Vagina (tissue), 2 donors: ENCODE measurements around the gene MGME1. TPM values are rescaled to one million over a fixed set of nuclear protein-coding genes. Genes with fewer than 3 reads are reported as not detected.

Experiments
- DNase-seq, 2 donors: peaks; one replicate each; pipeline ENCODE4 v3.0.0-alpha.2; 2017; ENCODE audit errors: extremely low spot score in 2 of 2
- H3K27ac ChIP-seq: fragments of 200-600 bp; sonication (generic); one replicate; pipeline ENCODE4 v1.5.1; 2019
- H3K27me3 ChIP-seq: fragments of 200-600 bp; sonication (generic); one replicate; pipeline ENCODE4 v1.5.1; 2019
- H3K36me3 ChIP-seq, 2 donors: fragments of 200-600 bp; sonication (generic); one replicate each; pipeline ENCODE4 v1.5.1; 2017 to 2019
- H3K4me1 ChIP-seq: fragments of 200-600 bp; sonication (generic); one replicate; pipeline ENCODE4 v1.5.1; 2019
- H3K4me3 ChIP-seq, 2 donors: fragments of 200-600 bp; sonication (generic); 1 replicate in 1 of 2; 2 replicates in 1 of 2; pipeline ENCODE4 v1.5.1; 2016 to 2019
- H3K9me3 ChIP-seq: fragments of 200-600 bp; sonication (generic); one replicate; pipeline ENCODE4 v1.5.1; 2019
- CTCF ChIP-seq, 3 experiments: fragments of 450-650 bp in 2 of 3; fragments of 200-600 bp in 1 of 3; sonication (generic) in 1 of 3; IDR thresholded peaks; one replicate each; pipeline ENCODE4 v1.5.1; 2017 to 2019; ENCODE audit warnings: antibody characterized with exemption in 3 of 3, mild to moderate bottlenecking in 2 of 3, moderate library complexity in 2 of 3
- POLR2A ChIP-seq, 2 donors: fragments of 450-650 bp; IDR thresholded peaks; one replicate each; pipeline ENCODE4 v1.6.1; 2017; ENCODE audit warnings: antibody characterized with exemption in 2 of 2, mild to moderate bottlenecking in 2 of 2, moderate library complexity in 2 of 2
- POLR2AphosphoS5 ChIP-seq, 2 donors: sonication (generic); formaldehyde crosslinking; IDR thresholded peaks; one replicate each; pipeline ENCODE4 v1.9.0; 2017; ENCODE audit warnings: antibody characterized with exemption in 2 of 2, mild to moderate bottlenecking in 2 of 2, low read depth in 1 of 2; ENCODE audit not compliant: insufficient read depth in 1 of 2
- intact Hi-C: fragments of 100-400 bp; cut with DNase I; formaldehyde crosslinking; loops from one replicate; pipeline ENCODE4 v1.15.1; 2023
- total RNA-seq: library from RNA; depleted of rRNA; stranded (reverse); fragments of >200 nt; gene quantifications from one replicate; pipeline ENCODE4 v1.2.3, GENCODE V29; 2016

MGME1 gene
- total RNA-seq, 1 donor from 2014 or later, result 8.6 TPM

GRCh38 chr20:17992847-17993513 is 24.2 kb downstream of the MGME1 start:
- TF ChIP-seq POLR2A (IDR thresholded peaks at IDR 0.05), result no peak
- Histone ChIP-seq H3K27me3 (no peaks in the 10 kb centered on the region), H3K4me3 (no peak overlapping the region), H3K4me1 (peaks cover 7% of the 10 kb centered on the region), H3K27ac (no peak overlapping the region), H3K36me3 (no peaks in the 10 kb centered on the region), H3K9me3 (no peaks in the 10 kb centered on the region)
- DNase-seq, result no peak
- intact Hi-C loops, result loop anchor here (10.0 kb wide), 1 partner anchor 488 kb away; no protein-coding TSS in a partner anchor

GRCh38 chr20:17993546-17993945 is 24.7 kb downstream of the MGME1 start:
- Histone ChIP-seq H3K9me3 (no peaks in the 10 kb centered on the region), H3K27me3 (no peaks in the 10 kb centered on the region), H3K4me3 (no peak overlapping the region), H3K27ac (no peak overlapping the region), H3K4me1 (peaks cover 7% of the 10 kb centered on the region), H3K36me3 (no peaks in the 10 kb centered on the region)
- DNase-seq, result no peak
- no peak for TF ChIP-seq POLR2AphosphoS5 (IDR thresholded peaks at IDR 0.05; ENCODE audit: insufficient read depth in 1 of 2, low read depth in 1 of 2)
- no peak for TF ChIP-seq CTCF (IDR thresholded peaks at IDR 0.05)
- TF ChIP-seq POLR2A (IDR thresholded peaks at IDR 0.05), result no peak
- intact Hi-C loops, result loop anchor here (10.0 kb wide), 1 partner anchor 489 kb away; no protein-coding TSS in a partner anchor

GRCh38 chr20:17995967-17996819 is 27.4 kb downstream of the MGME1 start:
- H3K4me1 ChIP-seq, result peaks cover 7% of the 10 kb centered on the region
- H3K27me3 ChIP-seq, result no peaks in the 10 kb centered on the region
- intact Hi-C loops, result loop anchor here (10.0 kb wide), 1 partner anchor 491 kb away; no protein-coding TSS in a partner anchor
- H3K4me3 ChIP-seq, result no peak overlapping the region
- H3K36me3 ChIP-seq, result no peaks in the 10 kb centered on the region
- no peak overlapping the region for H3K27ac ChIP-seq
- TF ChIP-seq CTCF (IDR thresholded peaks at IDR 0.05) (peak; percentile 68 to 83 (median 70)), POLR2A (IDR thresholded peaks at IDR 0.05) (no peak)
- no peaks in the 10 kb centered on the region for H3K9me3 ChIP-seq
- DNase-seq, result no peak

- Histone ChIP-seq H3K27me3 (no peaks in the 10 kb centered on the region), H3K36me3 (no peaks in the 10 kb centered on the region), H3K4me3 (no peak overlapping the region), H3K4me1 (peaks cover 7% of the 10 kb centered on the region), H3K27ac (no peak overlapping the region), H3K9me3 (no peaks in the 10 kb centered on the region)
- intact Hi-C loops, result loop anchor here (10.0 kb wide), 1 partner anchor 494 kb away; no protein-coding TSS in a partner anchor
- TF ChIP-seq POLR2A (IDR thresholded peaks at IDR 0.05) (no peak), POLR2AphosphoS5 (IDR thresholded peaks at IDR 0.05; ENCODE audit: insufficient read depth in 1 of 2, low read depth in 1 of 2) (no peak), CTCF (IDR thresholded peaks at IDR 0.05) (no peak)
- no peak for DNase-seq
These were observed 29.6 kb downstream of the MGME1 start for GRCh38 chr20:17998446-17998845.

GRCh38 chr20:17999566-17999965 is 30.7 kb downstream of the MGME1 start:
- no peaks in the 10 kb centered on the region for H3K9me3 ChIP-seq
- TF ChIP-seq POLR2A (IDR thresholded peaks at IDR 0.05) (no peak), POLR2AphosphoS5 (IDR thresholded peaks at IDR 0.05; ENCODE audit: insufficient read depth in 1 of 2, low read depth in 1 of 2) (no peak), CTCF (IDR thresholded peaks at IDR 0.05) (no peak)
- no peak for DNase-seq
- no peaks in the 10 kb centered on the region for H3K36me3 ChIP-seq
- H3K27ac ChIP-seq, result no peak overlapping the region
- intact Hi-C loops, result loop anchor here (10.0 kb wide), 1 partner anchor 495 kb away; no protein-coding TSS in a partner anchor
- H3K4me3 ChIP-seq, result no peak overlapping the region
- H3K4me1 ChIP-seq, result peaks cover 7% of the 10 kb centered on the region
- H3K27me3 ChIP-seq, result no peaks in the 10 kb centered on the region
